Transverse colon (tissue), 4 donors: ENCODE data around the gene ACSS1. TPM values are rescaled to one million over a fixed set of nuclear protein-coding genes. Genes with fewer than 3 reads are reported as not detected.

Source experiments
- DNase-seq: peaks from one replicate; pipeline ENCODE4 v3.0.0-alpha.2; 2019
- H3K27ac ChIP-seq, 4 donors: fragments of 200-600 bp; sonication (generic); 2 replicates each; pipeline ENCODE4 v1.5.1; 2016 to 2018; ENCODE audit warnings: inconsistent platforms in 4 of 4
- H3K27me3 ChIP-seq: fragments of 200-600 bp; sonication (generic); 2 replicates; pipeline ENCODE4 v1.5.1; 2017; ENCODE audit warnings: inconsistent platforms
- H3K36me3 ChIP-seq, 4 donors: fragments of 200-600 bp; sonication (generic); 2 replicates each; pipeline ENCODE4 v1.5.1; 2017 to 2019; ENCODE audit warnings: inconsistent platforms in 4 of 4
- H3K4me1 ChIP-seq, 4 donors: fragments of 200-600 bp; sonication (generic); 2 replicates each; pipeline ENCODE4 v1.5.1; 2017 to 2020; ENCODE audit warnings: inconsistent platforms in 4 of 4
- H3K4me3 ChIP-seq, 4 donors: fragments of 200-600 bp; sonication (generic); 1 replicate in 1 of 4; 2 replicates in 3 of 4; pipeline versions ENCODE4 v1.5.1 to v1.6.1; 2017 to 2019; ENCODE audit warnings: inconsistent platforms in 4 of 4
- H3K9me3 ChIP-seq, 2 donors: fragments of 200-600 bp; sonication (generic); 2 replicates each; pipeline ENCODE4 v1.5.1; 2017 to 2019; ENCODE audit warnings: inconsistent platforms in 2 of 2
- EP300 ChIP-seq: sonication (generic); formaldehyde crosslinking; IDR thresholded peaks from one replicate; pipeline ENCODE4 v1.6.1; 2017; ENCODE audit warnings: antibody characterized with exemption, low read depth
- POLR2A ChIP-seq: fragments of 450-650 bp; IDR thresholded peaks from one replicate; pipeline ENCODE4 v1.6.1; 2016; ENCODE audit warnings: antibody characterized with exemption, mild to moderate bottlenecking, moderate library complexity
- POLR2AphosphoS5 ChIP-seq, 3 donors: sonication (generic); formaldehyde crosslinking; IDR thresholded peaks; one replicate each; pipeline ENCODE4 v1.6.1; 2016; ENCODE audit warnings: antibody characterized with exemption in 3 of 3
- WGBS, 2 donors: methylation state at CpG; one replicate each; pipeline ENCODE4 v1.1.5; 2018; ENCODE audit warnings: low coverage in 1 of 2; 5-methylcytosine and 5-hydroxymethylcytosine counted together
- in situ Hi-C, 4 donors: fragments of 200-750 bp; cut with MboI; loops; one replicate each; pipeline versions ENCODE4 v1.15.0 to v1.15.1; 2017; ENCODE audit warnings: low sequenced_read_pairs in 3 of 4, low pct_ligation_motif_present in 1 of 4, low pct_unique_long_range_greater_than_20kb in 1 of 4
- intact Hi-C: fragments of 100-400 bp; cut with DNase I; formaldehyde crosslinking; loops from one replicate; pipeline ENCODE4 v1.15.1; 2023; ENCODE audit warnings: low total_unique reads
- total RNA-seq, 4 donors: library from RNA; depleted of rRNA; stranded (reverse); fragments of >200 nt; gene quantifications; one replicate each; pipeline ENCODE4 v1.1.0, GENCODE V29; 2016
- TF ChIP-seq, protein P1 (sequence below), 5 experiments: fragments of 200-600 bp in 3 of 5; fragments of 450-650 bp in 2 of 5; sonication (generic) in 3 of 5; IDR thresholded peaks; 1 replicate in 2 of 5; 2 replicates in 3 of 5; pipeline ENCODE4 v1.5.1; 2016 to 2017; ENCODE audit warnings: antibody characterized with exemption in 5 of 5, inconsistent platforms in 3 of 5, mild to moderate bottlenecking in 2 of 5, moderate library complexity in 1 of 5

Gene ACSS1
- total RNA-seq, 4 donors from 2014 or later: 30.3 to 64.7 (median 51.6) TPM

- no peak for DNase-seq
- intact Hi-C loops: no loop called here
- in situ Hi-C loops: no loop called here
- Histone ChIP-seq H3K4me1 (peaks cover 28 to 46% (median 40%) of the 10 kb centered on the region in 4 donors), H3K9me3 (no peaks in the 10 kb centered on the region), H3K27me3 (no peaks in the 10 kb centered on the region), H3K4me3 (no peak overlapping the region), H3K36me3 (no peaks in the 10 kb centered on the region), H3K27ac (peak overlapping the region; percentile 70 to 79 (median 76))
- TF ChIP-seq POLR2AphosphoS5 (IDR thresholded peaks at IDR 0.05) (no peak), EP300 (no peak), POLR2A (no peak)
- TF ChIP-seq, protein P1, sequence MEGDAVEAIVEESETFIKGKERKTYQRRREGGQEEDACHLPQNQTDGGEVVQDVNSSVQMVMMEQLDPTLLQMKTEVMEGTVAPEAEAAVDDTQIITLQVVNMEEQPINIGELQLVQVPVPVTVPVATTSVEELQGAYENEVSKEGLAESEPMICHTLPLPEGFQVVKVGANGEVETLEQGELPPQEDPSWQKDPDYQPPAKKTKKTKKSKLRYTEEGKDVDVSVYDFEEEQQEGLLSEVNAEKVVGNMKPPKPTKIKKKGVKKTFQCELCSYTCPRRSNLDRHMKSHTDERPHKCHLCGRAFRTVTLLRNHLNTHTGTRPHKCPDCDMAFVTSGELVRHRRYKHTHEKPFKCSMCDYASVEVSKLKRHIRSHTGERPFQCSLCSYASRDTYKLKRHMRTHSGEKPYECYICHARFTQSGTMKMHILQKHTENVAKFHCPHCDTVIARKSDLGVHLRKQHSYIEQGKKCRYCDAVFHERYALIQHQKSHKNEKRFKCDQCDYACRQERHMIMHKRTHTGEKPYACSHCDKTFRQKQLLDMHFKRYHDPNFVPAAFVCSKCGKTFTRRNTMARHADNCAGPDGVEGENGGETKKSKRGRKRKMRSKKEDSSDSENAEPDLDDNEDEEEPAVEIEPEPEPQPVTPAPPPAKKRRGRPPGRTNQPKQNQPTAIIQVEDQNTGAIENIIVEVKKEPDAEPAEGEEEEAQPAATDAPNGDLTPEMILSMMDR (IDR thresholded peaks at IDR 0.05): no peak
- 98% methylated on average over 16 of the region's 16 CpGs; no CpG with 5 or more reads in 1 of the 2 donors for WGBS, 2 donors
Observed at GRCh38 chr20:25032065-25032477, 25.9 kb downstream of the ACSS1 start.

DNA sequence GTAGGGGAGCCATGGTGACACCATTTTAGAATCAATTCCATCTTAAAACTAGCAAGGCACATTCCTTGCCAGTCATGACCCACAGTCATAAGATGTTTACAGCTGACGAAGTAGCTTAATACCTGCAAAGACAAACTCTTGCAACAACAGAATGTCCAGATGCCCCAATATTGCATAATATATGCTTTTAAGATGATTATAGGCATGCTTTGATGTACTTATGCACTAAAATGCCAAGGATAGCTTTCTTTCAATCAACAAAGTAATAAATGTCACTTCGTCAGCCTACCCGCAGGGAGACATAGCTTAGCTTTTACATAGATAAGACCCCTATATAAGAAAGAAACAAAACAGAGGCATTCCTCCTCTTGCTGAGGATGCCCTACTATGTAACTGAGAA, 26.7 kb downstream of the ACSS1 start:
- no peaks in the 10 kb centered on the region for H3K27me3 ChIP-seq
- no peaks in the 10 kb centered on the region for H3K36me3 ChIP-seq
- H3K4me3 ChIP-seq: no peak overlapping the region
- in situ Hi-C loops (no loop called here), intact Hi-C loops (no loop called here)
- WGBS, 2 donors: 58 to 93% methylated on average over 3 of the region's 3 CpGs
- H3K27ac ChIP-seq: no peak overlapping the region
- H3K4me1 ChIP-seq: peaks cover 22 to 37% (median 32%) of the 10 kb centered on the region in 4 donors
- no peaks in the 10 kb centered on the region for H3K9me3 ChIP-seq
- no peak for DNase-seq
- TF ChIP-seq, protein P1 (IDR thresholded peaks at IDR 0.05): no peak
- TF ChIP-seq EP300: no peak
- TF ChIP-seq POLR2A: no peak
- no peak for TF ChIP-seq POLR2AphosphoS5 (IDR thresholded peaks at IDR 0.05)

- intact Hi-C loops (no loop called here), in situ Hi-C loops (no loop called here)
- H3K4me3 ChIP-seq: no peak overlapping the region
- H3K4me1 ChIP-seq: peaks cover 22 to 32% (median 27%) of the 10 kb centered on the region in 4 donors
- no peaks in the 10 kb centered on the region for H3K9me3 ChIP-seq
- H3K27me3 ChIP-seq: no peaks in the 10 kb centered on the region
- 96 to 100% methylated on average over 3 to 8 of the region's 8 CpGs for WGBS, 2 donors
- H3K36me3 ChIP-seq: no peaks in the 10 kb centered on the region
- TF ChIP-seq EP300: no peak
- TF ChIP-seq, protein P1 (IDR thresholded peaks at IDR 0.05): no peak
- TF ChIP-seq POLR2A: no peak
- TF ChIP-seq POLR2AphosphoS5 (IDR thresholded peaks at IDR 0.05): no peak
- DNase-seq: no peak
- H3K27ac ChIP-seq: no peak overlapping the region
Observed at GRCh38 chr20:25030649-25031207, 27.2 kb downstream of the ACSS1 start.

- TF ChIP-seq POLR2AphosphoS5 (IDR thresholded peaks at IDR 0.05): no peak
- no peak for TF ChIP-seq EP300
- TF ChIP-seq, protein P1 (IDR thresholded peaks at IDR 0.05): no peak
- no peak for TF ChIP-seq POLR2A
- no peak for DNase-seq
- in situ Hi-C loops: no loop called here
- H3K9me3 ChIP-seq: no peaks in the 10 kb centered on the region
- intact Hi-C loops: no loop called here
- peaks cover 22 to 31% (median 23%) of the 10 kb centered on the region in 4 donors for H3K4me1 ChIP-seq
- no peak overlapping the region for H3K4me3 ChIP-seq
- no peaks in the 10 kb centered on the region for H3K27me3 ChIP-seq
- WGBS, 2 donors: 94 to 100% methylated on average over 3 to 5 of the region's 5 CpGs
- no peaks in the 10 kb centered on the region for H3K36me3 ChIP-seq
- H3K27ac ChIP-seq: no peak overlapping the region
Observed at GRCh38 chr20:25030007-25030648, 27.8 kb downstream of the ACSS1 start.
